NOMO-1 (cell line): Measurements from ENCODE around the gene DNAH10.

Experiments
- DNase-seq, 2 experiments: peaks; one replicate each; lab custom pipeline; 2025; ENCODE audit not compliant: unreplicated experiment in 2 of 2; lab: John Stamatoyannopoulos, UW

DNAH10 gene

GRCh38 chr12:123834845-123835244, 72.7 kb downstream of the DNAH10 start:
- no peak for DNase-seq

GRCh38 chr12:123836292-123836691, 74.2 kb downstream of the DNAH10 start:
- DNase-seq: no peak

DNA sequence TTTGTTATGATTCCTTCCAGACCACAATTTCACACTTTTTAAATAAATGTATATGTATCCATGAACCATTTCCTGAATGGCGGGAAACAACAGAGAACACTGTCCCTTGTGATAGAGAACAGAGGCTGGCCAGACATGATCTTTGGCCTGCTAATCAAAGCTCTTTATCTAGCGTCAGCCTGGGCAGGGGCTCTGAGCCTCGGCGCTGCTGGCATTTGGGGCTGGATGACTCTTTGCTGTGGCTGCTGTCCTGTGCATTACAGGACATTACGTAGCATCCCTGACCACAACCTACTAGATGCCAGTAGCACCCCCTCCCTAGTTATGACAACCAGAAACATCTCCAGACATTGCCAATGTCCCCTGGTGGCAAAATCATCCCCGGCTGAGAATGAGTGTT, 77.7 kb downstream of the DNAH10 start:
- DNase-seq: no peak

GRCh38 chr12:123840765-123841425, 78.8 kb downstream of the DNAH10 start:
- no peak for DNase-seq

DNA sequence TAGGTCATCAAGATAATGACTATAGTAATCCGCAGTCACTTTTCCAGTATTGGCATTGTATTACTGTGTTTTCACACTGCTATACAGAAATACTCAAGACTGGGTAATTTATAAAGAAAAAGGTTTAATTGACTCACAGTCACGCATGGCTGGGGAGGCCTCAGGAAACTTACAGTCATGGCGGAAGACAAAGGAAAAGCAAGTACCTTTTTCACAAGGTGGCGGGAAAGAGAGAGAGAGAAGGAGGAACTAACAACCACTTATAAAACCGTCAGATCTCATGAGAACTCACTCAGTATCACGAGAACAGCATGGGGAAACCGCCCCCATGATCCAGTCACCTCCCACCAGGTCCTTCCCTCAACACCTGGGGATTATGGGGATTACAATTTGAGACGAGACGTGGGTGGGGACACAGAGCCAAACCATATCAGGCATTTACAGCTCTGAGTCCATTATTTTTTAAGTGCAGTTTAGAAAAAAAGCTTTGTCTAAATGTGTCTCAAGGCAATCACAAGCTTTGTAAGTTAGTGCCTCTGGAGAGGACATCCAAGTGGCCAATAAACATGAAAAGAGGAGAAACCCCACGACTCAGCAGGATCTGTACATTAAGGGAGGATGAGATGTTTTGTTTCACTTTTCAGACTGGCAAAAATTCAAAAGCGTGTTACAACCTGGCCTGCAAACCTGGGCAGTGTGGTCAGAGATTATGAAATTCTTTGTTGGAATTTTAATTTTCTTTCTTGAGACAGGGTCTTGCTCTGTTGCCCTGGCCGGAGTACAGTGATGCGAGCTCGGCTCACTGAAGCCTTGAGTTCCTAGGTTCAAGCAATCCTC, 82.0 kb downstream of the DNAH10 start:
- no peak for DNase-seq

- DNase-seq: no peak
These were observed 83.8 kb downstream of the DNAH10 start for GRCh38 chr12:123845881-123846280.

DNA sequence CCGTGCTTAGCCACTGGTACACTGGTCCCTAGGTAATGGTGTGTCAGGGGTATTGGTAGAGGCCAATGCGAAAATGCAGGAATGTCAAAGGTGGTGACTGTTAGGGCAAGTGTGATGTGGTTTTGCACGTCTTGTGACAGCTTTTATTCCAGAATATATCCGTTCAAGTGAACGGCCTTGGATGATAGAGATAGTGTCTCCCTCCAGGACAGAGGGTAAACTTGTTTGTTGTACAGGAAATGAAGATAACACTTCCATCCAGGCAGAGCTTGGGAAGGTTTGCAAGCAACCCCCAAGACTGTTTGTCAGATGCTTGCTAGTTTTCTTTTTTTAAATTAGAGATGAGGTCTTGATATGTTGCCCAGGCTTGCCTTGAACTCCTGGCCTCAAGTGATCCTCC, 84.2 kb downstream of the DNAH10 start:
- DNase-seq: no peak

GRCh38 chr12:123847019-123847418, 84.9 kb downstream of the DNAH10 start:
- DNase-seq: no peak

DNA sequence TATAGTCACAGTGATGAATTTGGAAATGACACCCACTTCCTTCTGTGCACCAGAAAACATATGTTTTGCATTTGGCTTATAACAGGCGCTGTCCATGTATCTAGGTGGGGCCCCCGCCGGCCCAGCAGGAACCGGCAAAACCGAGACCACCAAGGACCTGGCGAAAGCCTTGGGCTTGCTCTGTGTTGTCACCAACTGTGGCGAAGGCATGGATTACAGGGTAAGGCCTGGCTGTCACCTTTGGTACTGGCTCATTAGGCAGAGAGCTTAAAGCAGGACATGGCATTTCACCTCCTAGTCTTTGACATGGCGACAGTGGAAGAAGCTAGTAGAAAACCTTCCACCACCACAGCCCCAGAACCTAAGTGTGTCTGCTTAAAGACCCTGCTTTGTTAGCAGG, 85.8 kb downstream of the DNAH10 start:
- DNase-seq: no peak

DNA sequence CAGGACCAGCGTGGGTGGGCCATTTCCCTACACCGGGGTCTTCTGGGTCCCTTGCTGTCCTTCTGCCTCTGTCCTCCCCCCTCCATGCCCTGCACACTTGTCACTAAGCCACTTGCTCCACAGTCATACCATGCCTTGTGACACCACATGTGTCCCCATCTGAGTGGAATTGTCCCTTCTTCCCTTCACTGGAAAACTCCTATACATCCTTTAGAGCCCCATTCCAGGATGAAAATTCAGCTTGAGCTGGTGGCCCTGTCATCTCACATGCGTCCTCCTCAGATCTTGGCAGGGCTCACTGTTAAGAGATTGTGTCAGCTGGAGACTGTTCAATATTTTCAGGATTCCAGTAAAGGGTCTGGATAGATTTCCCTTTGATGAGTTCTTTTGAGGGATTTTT, 87.4 kb downstream of the DNAH10 start:
- no peak for DNase-seq

GRCh38 chr12:123850246-123851134, 88.4 kb downstream of the DNAH10 start:
- DNase-seq: no peak

GRCh38 chr12:123853396-123854070, 91.4 kb downstream of the DNAH10 start:
- DNase-seq: no peak

- DNase-seq: no peak
These were observed 92.1 kb downstream of the DNAH10 start for GRCh38 chr12:123854232-123854631.

GRCh38 chr12:123854918-123855317, 92.8 kb downstream of the DNAH10 start:
- DNase-seq: no peak

DNA sequence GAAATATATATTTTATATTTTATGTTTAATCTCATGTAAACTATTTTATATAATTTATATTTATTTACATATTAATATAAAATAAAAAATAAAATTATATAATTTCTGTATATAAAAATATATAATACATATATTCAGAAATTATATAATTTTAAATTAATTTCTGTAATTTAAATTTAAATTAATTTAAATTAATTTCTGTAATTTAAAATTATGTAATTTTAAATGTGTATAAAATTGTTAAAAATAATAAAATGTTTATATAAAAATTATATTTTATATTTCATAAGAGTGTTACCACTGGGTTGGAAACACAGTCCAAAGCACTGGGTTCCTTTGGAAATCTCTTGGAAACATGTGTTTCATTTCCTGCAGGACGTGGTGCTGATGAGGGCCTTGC, 94.6 kb downstream of the DNAH10 start:
- no peak for DNase-seq

DNA sequence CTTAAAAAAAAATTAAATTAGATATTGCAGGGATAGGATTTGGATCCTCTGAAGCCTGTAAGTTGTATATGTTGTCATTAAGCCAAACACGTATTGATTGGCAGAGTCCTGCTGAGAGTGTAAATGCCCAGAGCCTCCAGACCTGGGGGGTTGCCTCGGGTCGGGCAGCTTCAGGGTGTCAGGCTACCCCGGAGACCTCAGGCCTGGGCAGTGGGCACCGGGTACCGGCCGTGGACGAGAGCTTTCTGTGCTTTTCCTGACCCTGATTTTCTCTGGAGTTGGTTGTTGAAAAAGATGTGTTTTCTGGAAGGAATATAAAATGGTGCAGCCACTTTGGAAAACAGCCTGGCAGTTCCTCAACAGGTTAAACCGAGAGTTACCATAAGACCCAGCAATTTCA, 96.1 kb downstream of the DNAH10 start:
- no peak for DNase-seq

DNA sequence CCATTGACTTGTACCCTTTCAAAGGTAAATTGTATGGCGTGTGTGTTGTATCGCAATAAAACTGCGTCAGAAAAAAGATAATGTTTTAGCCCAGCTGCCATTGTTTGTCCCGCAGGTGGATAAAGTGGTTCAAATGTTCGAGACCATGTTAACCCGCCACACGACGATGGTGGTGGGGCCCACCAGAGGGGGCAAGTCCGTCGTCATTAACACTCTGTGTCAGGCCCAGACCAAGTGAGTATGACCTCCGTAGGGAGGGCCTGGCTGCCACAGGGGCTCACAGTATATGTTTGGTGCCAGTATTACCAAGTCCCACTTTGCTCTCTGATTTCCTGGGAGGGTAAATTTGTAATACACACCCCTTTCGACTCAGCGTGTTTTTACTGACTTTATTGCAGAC, 96.9 kb downstream of the DNAH10 start:
- no peak for DNase-seq

- no peak for DNase-seq
These were observed 98.3 kb downstream of the DNAH10 start for GRCh38 chr12:123860377-123860776.

DNA sequence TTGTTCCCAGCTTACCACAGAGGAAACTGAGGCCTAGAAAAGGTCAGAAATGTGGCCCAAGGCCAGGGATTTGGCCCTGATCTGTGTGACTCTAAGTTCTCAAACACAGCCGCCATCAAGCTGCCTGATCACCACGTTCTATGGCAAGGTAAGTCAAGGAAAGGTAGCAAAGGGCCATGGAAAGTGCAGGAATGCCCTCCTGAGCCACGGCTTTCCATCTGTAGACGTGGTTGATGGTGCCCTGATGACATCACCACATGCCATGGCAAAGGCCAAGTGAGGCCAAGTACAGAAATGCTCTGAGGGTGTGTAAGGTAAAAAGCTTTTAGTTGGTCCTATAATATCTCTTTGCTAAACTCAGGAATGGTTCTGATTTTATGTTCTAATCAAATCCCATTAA, 99.3 kb downstream of the DNAH10 start:
- no peak for DNase-seq

GRCh38 chr12:123867141-123867540, 105.0 kb downstream of the DNAH10 start:
- no peak for DNase-seq

GRCh38 chr12:123868791-123869190, 106.7 kb downstream of the DNAH10 start:
- no peak for DNase-seq
